ENCODE measurements around the gene AGAP4. TPM values are rescaled to one million over a fixed set of nuclear protein-coding genes. Genes with fewer than 3 reads are reported as not detected.
"Not testable (repeated sequence)": the region's sequence is repeated elsewhere in the genome, so short reads cannot be mapped to it uniquely, and the experiment has no call there.

Gene AGAP4
- polyA plus RNA-seq, 1 experiment = 13.0 TPM

- Histone ChIP-seq H3K27ac (ENCODE audit: low read depth, low read length) (no peak overlapping the region), H3K27me3 (ENCODE audit: control insufficient read depth, insufficient read depth, low read length) (no peaks in the 10 kb centered on the region), H3K4me3 (ENCODE audit: low read depth, low read length) (no peak overlapping the region), H3K9me3 (ENCODE audit: control insufficient read depth, insufficient read depth, low read length) (no peaks in the 10 kb centered on the region)
- POLR2A ChIA-PET = no interaction called here
- no peak for DNase-seq (ENCODE audit: low read depth, low spot score)
- CTCF ChIA-PET = no interaction called here
- no peak for TF ChIP-seq CTCF (IDR thresholded peaks at IDR 0.05; ENCODE audit: low read depth, low read length)
These were observed 37.5 kb downstream of the AGAP4 start for GRCh38 chr10:45809837-45810236.

GRCh38 chr10:45804996-45805395 lies 42.3 kb downstream of the AGAP4 start:
- DNase-seq (ENCODE audit: low read depth, low spot score); H3K9me3 ChIP-seq (ENCODE audit: control insufficient read depth, insufficient read depth, low read length); POLR2A ChIA-PET; H3K27ac ChIP-seq (ENCODE audit: low read depth, low read length); H3K27me3 ChIP-seq (ENCODE audit: control insufficient read depth, insufficient read depth, low read length); CTCF ChIA-PET; H3K4me3 ChIP-seq (ENCODE audit: low read depth, low read length): not testable (repeated sequence)

- DNase-seq (ENCODE audit: low read depth, low spot score) = not testable (repeated sequence)
These were observed 44.0 kb downstream of the AGAP4 start for GRCh38 chr10:45803060-45804010.

GRCh38 chr10:45794761-45795160 lies 52.5 kb downstream of the AGAP4 start:
- H3K27ac ChIP-seq (ENCODE audit: low read depth, low read length); POLR2A ChIA-PET; H3K4me3 ChIP-seq (ENCODE audit: low read depth, low read length); H3K27me3 ChIP-seq (ENCODE audit: control insufficient read depth, insufficient read depth, low read length); H3K9me3 ChIP-seq (ENCODE audit: control insufficient read depth, insufficient read depth, low read length); DNase-seq (ENCODE audit: low read depth, low spot score); CTCF ChIA-PET: not testable (repeated sequence)

More at GRCh38 chr10:45803060-45804010, 44.0 kb downstream of the AGAP4 start:
- CTCF ChIA-PET; H3K27ac ChIP-seq (ENCODE audit: low read depth, low read length); H3K27me3 ChIP-seq (ENCODE audit: control insufficient read depth, insufficient read depth, low read length); H3K4me3 ChIP-seq (ENCODE audit: low read depth, low read length); POLR2A ChIA-PET; H3K9me3 ChIP-seq (ENCODE audit: control insufficient read depth, insufficient read depth, low read length): not testable (repeated sequence)

- H3K27me3 ChIP-seq (ENCODE audit: control insufficient read depth, insufficient read depth, low read length); H3K9me3 ChIP-seq (ENCODE audit: control insufficient read depth, insufficient read depth, low read length); DNase-seq (ENCODE audit: low read depth, low spot score); POLR2A ChIA-PET; H3K4me3 ChIP-seq (ENCODE audit: low read depth, low read length); CTCF ChIA-PET; H3K27ac ChIP-seq (ENCODE audit: low read depth, low read length): not testable (repeated sequence)
These were observed 56.4 kb downstream of the AGAP4 start for GRCh38 chr10:45790694-45791426.

GRCh38 chr10:45789991-45790390 lies 57.3 kb downstream of the AGAP4 start:
- H3K9me3 ChIP-seq (ENCODE audit: control insufficient read depth, insufficient read depth, low read length); DNase-seq (ENCODE audit: low read depth, low spot score); H3K27me3 ChIP-seq (ENCODE audit: control insufficient read depth, insufficient read depth, low read length); H3K4me3 ChIP-seq (ENCODE audit: low read depth, low read length); CTCF ChIA-PET; H3K27ac ChIP-seq (ENCODE audit: low read depth, low read length); POLR2A ChIA-PET: not testable (repeated sequence)

GRCh38 chr10:45787212-45787741 lies 60.0 kb downstream of the AGAP4 start:
- DNase-seq (ENCODE audit: low read depth, low spot score); H3K27me3 ChIP-seq (ENCODE audit: control insufficient read depth, insufficient read depth, low read length); H3K27ac ChIP-seq (ENCODE audit: low read depth, low read length); POLR2A ChIA-PET; H3K4me3 ChIP-seq (ENCODE audit: low read depth, low read length); CTCF ChIA-PET; H3K9me3 ChIP-seq (ENCODE audit: control insufficient read depth, insufficient read depth, low read length): not testable (repeated sequence)

GRCh38 chr10:45786217-45786616 lies 61.1 kb downstream of the AGAP4 start:
- DNase-seq (ENCODE audit: low read depth, low spot score); H3K4me3 ChIP-seq (ENCODE audit: low read depth, low read length); H3K9me3 ChIP-seq (ENCODE audit: control insufficient read depth, insufficient read depth, low read length); H3K27me3 ChIP-seq (ENCODE audit: control insufficient read depth, insufficient read depth, low read length); POLR2A ChIA-PET; CTCF ChIA-PET; H3K27ac ChIP-seq (ENCODE audit: low read depth, low read length): not testable (repeated sequence)

Small RNAs within 50 kb of the gene (small RNA-seq; reads per million reads assigned to genes)
- not detected for gene AC012044.1 (ENCODE audit: insufficient read length, low read depth)
- gene RNA5SP310 (ENCODE audit: insufficient read length, low read depth) = not detected

Other genes starting within 250 kb of the AGAP4 start
- 3.4 and 4.1 TPM in 2 replicates for gene ZFAND4, start 174.7 kb downstream of the AGAP4 start, polyA plus RNA-seq (2011; rRNA removed)
- gene WASHC2C, start 120.2 kb downstream of the AGAP4 start, polyA plus RNA-seq (2011; rRNA removed) = 45.2 and 62.3 TPM in 2 replicates
- 113 and 137 TPM in 2 replicates for gene TIMM23, start 125.0 kb upstream of the AGAP4 start, polyA plus RNA-seq (2011; rRNA removed)
- gene NCOA4, start 183.1 kb upstream of the AGAP4 start, polyA plus RNA-seq (2011; rRNA removed) = 139 and 171 TPM in 2 replicates
- gene MSMB, start 198.8 kb upstream of the AGAP4 start, polyA plus RNA-seq (2011; rRNA removed) = not detected in 2 replicates

Data from AG04450 (cell line).